Keratinocyte (primary cell): ENCODE results near the gene PNKD. TPM values are rescaled to one million over a fixed set of nuclear protein-coding genes. Genes with fewer than 3 reads are reported as not detected.

ENCODE experiments used
- DNase-seq: peaks from one replicate; pipeline ENCODE4 v3.0.0-alpha.2; 2011; ENCODE audit warnings: low read depth, missing footprints, low spot score
- FAIRE-seq: peaks from 2 replicates; lab custom pipeline; 2011; peaks lifted over from hg19 to GRCh38; lab: Jason Lieb, UNC
- H2AFZ ChIP-seq: 2 replicates; pipeline ENCODE4 v1.6.0; 2012; ENCODE audit warnings: low read length, control low read depth, inconsistent platforms; ENCODE audit not compliant: control insufficient read depth
- H3K27ac ChIP-seq: 2 replicates; pipeline ENCODE4 v1.5.1; 2011; ENCODE audit warnings: low read length; ENCODE audit not compliant: control insufficient read depth, insufficient read depth
- H3K27me3 ChIP-seq: 3 replicates; pipeline ENCODE4 v1.6.0; 2011; ENCODE audit warnings: low read length; ENCODE audit not compliant: control insufficient read depth, insufficient read depth; ENCODE audit errors: extremely low read depth
- H3K36me3 ChIP-seq, 2 experiments: 2 replicates in 1 of 2; 3 replicates in 1 of 2; pipeline ENCODE4 v1.5.1; 2011; ENCODE audit warnings: low read length in 2 of 2, mild to moderate bottlenecking in 1 of 2; ENCODE audit not compliant: control insufficient read depth in 2 of 2, insufficient read depth in 2 of 2; ENCODE audit errors: extremely low read depth in 1 of 2
- H3K4me1 ChIP-seq: 3 replicates; pipeline ENCODE4 v1.5.1; 2011; ENCODE audit warnings: low read length; ENCODE audit not compliant: control insufficient read depth, insufficient read depth; ENCODE audit errors: extremely low read depth
- H3K4me2 ChIP-seq: 3 replicates; pipeline ENCODE4 v1.6.0; 2011; ENCODE audit warnings: low read depth, low read length; ENCODE audit not compliant: control insufficient read depth, insufficient read depth; ENCODE audit errors: extremely low read depth
- H3K4me3 ChIP-seq, 3 experiments: fragments of 200-600 bp in 1 of 3; sonication (generic) in 1 of 3; 2 replicates in 2 of 3; 3 replicates in 1 of 3; pipeline ENCODE4 v1.5.1; 2011 to 2016; ENCODE audit warnings: low read length in 3 of 3, mild to moderate bottlenecking in 3 of 3, control low read depth in 2 of 3, inconsistent platforms in 1 of 3, low read depth in 1 of 3, mixed read lengths in 1 of 3, mixed run types in 1 of 3, moderate library complexity in 1 of 3; ENCODE audit not compliant: control insufficient read depth in 2 of 3, insufficient read depth in 2 of 3; ENCODE audit errors: extremely low read depth in 1 of 3
- H3K79me2 ChIP-seq: 2 replicates; pipeline ENCODE4 v1.6.0; 2012; ENCODE audit warnings: low read length; ENCODE audit not compliant: control insufficient read depth, insufficient read depth
- H3K9ac ChIP-seq: 3 replicates; pipeline ENCODE4 v1.6.0; 2011; ENCODE audit warnings: low read length; ENCODE audit not compliant: control insufficient read depth, insufficient read depth; ENCODE audit errors: extremely low read depth
- H3K9me1 ChIP-seq: 3 replicates; pipeline ENCODE4 v1.6.0; 2011; ENCODE audit warnings: low read length; ENCODE audit not compliant: control insufficient read depth, insufficient read depth; ENCODE audit errors: extremely low read depth
- H3K9me3 ChIP-seq: 2 replicates; pipeline ENCODE4 v1.5.1; 2012; ENCODE audit warnings: low read depth, low read length; ENCODE audit not compliant: control insufficient read depth
- H4K20me1 ChIP-seq: 3 replicates; pipeline ENCODE4 v1.6.0; 2011; ENCODE audit warnings: low read length; ENCODE audit not compliant: control insufficient read depth, insufficient read depth; ENCODE audit errors: extremely low read depth
- EZH2 ChIP-seq: IDR thresholded peaks from one replicate; pipeline ENCODE4 v1.6.1; 2012; ENCODE audit warnings: inconsistent platforms, mild to moderate bottlenecking, low read length, moderate library complexity
- dilution Hi-C: fragments of 300-500 bp; cut with MboI; formaldehyde crosslinking; loops from one replicate; pipeline ENCODE4 v1.7.0; 2020; ENCODE audit warnings: low sequenced_read_pairs; ENCODE audit not compliant: extremely low pct_ligation_motif_present
- polyA plus RNA-seq, 5 experiments: library from polyadenylated mRNA; depleted of rRNA in 3 of 5; stranded (reverse) in 3 of 5; stranded (forward) in 1 of 5; unstranded in 1 of 5; fragments of >200 nt; gene quantifications; 1 replicate in 1 of 5; 2 replicates in 3 of 5; 3 replicates in 1 of 5; pipeline versions ENCODE4 v1.2.1 to v1.2.3, GENCODE V29; 2011 to 2012; ENCODE audit warnings: missing spikeins in 2 of 5, low read depth in 1 of 5, low replicate concordance in 1 of 5
- TF ChIP-seq, protein P1 (sequence below), 3 experiments: IDR thresholded peaks in 1 of 3; conservative IDR thresholded peaks in 1 of 3; optimal IDR thresholded peaks in 1 of 3; 2 replicates in 2 of 3; 3 replicates in 1 of 3; pipeline versions ENCODE3 to v1.5.1; 2011; ENCODE audit warnings: low read length in 3 of 3, mild to moderate bottlenecking in 3 of 3, moderate library complexity in 2 of 3, control low read depth in 1 of 3, inconsistent platforms in 1 of 3; ENCODE audit not compliant: insufficient read depth in 2 of 3; ENCODE audit errors: extremely low read depth in 1 of 3

The PNKD gene
- polyA plus RNA-seq, 1 donor (not counting 4 experiments of a cell fraction or from before 2014, with no cell fraction given) = 22.8 TPM

DNA sequence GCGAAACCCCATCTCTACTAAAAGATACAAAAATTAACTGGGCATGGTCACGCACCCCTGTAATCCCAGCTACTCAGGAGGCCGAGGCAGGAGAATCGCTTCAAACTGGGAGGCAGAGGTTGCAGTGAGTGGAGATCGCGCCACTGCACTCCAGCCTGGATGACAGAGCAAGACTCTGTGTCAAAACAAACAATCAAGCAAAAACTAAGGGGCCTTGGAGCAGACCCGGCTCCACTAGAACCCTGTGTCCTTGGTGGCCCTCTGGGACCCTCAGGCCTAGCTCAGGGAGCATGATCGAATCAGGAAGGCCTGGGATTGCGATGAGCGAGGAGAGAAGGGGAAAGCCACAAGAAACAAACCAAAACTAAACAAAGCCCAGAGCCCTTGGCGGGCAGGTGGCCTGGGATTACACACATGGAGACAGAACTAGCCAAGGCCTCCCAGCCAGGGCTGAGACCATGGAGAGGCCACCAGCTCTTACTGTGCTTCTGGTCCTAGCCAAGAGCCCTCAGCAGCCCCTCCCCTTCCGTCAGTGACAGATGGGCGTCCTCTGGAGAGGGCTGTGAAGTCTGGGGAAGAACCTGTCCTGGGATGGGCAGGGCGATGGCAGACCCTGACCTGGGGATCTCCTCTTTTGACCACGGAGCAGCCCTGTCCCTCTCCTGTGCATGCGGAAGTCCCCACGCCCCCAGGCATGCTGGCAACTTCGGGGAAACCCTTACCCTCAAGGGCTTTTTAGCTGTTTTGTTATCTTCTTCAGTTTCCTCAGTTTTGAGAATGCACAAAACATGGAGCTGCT lies 58.9 kb downstream of the PNKD start:
- no peak for FAIRE-seq
- Histone ChIP-seq H3K9me1 (no peaks in the 10 kb centered on the region), H3K4me1 (peaks cover 3% of the 10 kb centered on the region), H3K27ac (no peak overlapping the region), H3K9ac (no peak overlapping the region), H3K79me2 (no peaks in the 10 kb centered on the region), H4K20me1 (no peaks in the 10 kb centered on the region), H3K27me3 (no peaks in the 10 kb centered on the region), H2AFZ (no peak overlapping the region), H3K4me3 (no peak overlapping the region), H3K36me3 (no peaks in the 10 kb centered on the region), H3K4me2 (no peak overlapping the region), H3K9me3 (no peaks in the 10 kb centered on the region)
- no peak for DNase-seq
- dilution Hi-C loops = no loop called here
- no peak for TF ChIP-seq EZH2
- TF ChIP-seq, protein P1, sequence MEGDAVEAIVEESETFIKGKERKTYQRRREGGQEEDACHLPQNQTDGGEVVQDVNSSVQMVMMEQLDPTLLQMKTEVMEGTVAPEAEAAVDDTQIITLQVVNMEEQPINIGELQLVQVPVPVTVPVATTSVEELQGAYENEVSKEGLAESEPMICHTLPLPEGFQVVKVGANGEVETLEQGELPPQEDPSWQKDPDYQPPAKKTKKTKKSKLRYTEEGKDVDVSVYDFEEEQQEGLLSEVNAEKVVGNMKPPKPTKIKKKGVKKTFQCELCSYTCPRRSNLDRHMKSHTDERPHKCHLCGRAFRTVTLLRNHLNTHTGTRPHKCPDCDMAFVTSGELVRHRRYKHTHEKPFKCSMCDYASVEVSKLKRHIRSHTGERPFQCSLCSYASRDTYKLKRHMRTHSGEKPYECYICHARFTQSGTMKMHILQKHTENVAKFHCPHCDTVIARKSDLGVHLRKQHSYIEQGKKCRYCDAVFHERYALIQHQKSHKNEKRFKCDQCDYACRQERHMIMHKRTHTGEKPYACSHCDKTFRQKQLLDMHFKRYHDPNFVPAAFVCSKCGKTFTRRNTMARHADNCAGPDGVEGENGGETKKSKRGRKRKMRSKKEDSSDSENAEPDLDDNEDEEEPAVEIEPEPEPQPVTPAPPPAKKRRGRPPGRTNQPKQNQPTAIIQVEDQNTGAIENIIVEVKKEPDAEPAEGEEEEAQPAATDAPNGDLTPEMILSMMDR (optimal IDR thresholded peaks at IDR 0.05 in 1 of 3, IDR thresholded peaks at IDR 0.05 in 1 of 3, conservative IDR thresholded peaks at IDR 0.05 in 1 of 3; ENCODE audit: extremely low read depth in 1 of 3, insufficient read depth in 2 of 3, low read length in 3 of 3) = no peak

DNA sequence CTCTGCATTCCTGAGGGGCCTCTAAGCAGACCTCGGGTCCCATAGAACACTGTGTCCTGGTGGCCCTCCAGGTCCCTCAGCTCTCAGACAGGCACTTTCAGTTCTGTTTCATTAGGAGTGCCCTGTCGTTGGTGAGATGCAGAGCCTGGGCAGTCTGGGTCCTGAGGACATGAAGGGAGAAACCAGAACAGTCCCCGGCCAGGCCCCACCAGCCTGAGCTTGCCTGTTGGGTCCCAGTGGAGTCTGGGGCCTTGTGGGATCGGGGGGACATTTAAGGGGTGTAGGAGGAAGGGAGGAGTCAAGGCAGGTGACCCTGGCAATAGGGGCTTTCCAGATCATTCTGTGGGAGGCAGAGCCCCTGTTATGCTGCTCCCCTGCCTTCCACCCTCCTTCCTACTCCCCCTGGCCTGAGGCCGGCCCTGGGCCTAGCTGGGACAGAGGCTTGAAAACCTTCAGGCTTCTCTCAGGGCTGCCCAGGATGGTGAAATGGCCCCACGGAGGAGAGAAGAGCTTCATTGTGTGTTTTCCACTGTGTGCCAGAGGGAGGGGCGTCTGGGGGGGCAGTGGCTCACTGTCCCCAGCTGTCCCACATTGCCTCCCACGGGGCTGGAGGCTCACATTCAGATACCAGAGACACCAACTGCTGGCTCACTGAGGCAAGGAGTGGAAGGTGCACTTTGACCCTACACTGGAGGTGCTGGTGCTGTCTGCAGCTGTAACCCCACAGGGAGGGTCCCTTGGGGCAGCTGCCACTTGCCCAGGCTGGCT lies 59.7 kb downstream of the PNKD start:
- DNase-seq (no peak), FAIRE-seq (no peak)
- Histone ChIP-seq H3K36me3 (no peaks in the 10 kb centered on the region), H2AFZ (no peak overlapping the region), H3K9me1 (no peaks in the 10 kb centered on the region), H3K4me2 (no peak overlapping the region), H3K9me3 (no peaks in the 10 kb centered on the region), H3K9ac (no peak overlapping the region), H4K20me1 (no peaks in the 10 kb centered on the region), H3K4me3 (no peak overlapping the region), H3K27me3 (no peaks in the 10 kb centered on the region), H3K79me2 (no peaks in the 10 kb centered on the region), H3K27ac (no peak overlapping the region), H3K4me1 (no peaks in the 10 kb centered on the region)
- dilution Hi-C loops = no loop called here
- TF ChIP-seq, protein P1 (optimal IDR thresholded peaks at IDR 0.05 in 1 of 3, IDR thresholded peaks at IDR 0.05 in 1 of 3, conservative IDR thresholded peaks at IDR 0.05 in 1 of 3; ENCODE audit: extremely low read depth in 1 of 3, insufficient read depth in 2 of 3, low read length in 3 of 3) = no peak
- TF ChIP-seq EZH2 = no peak
